Stimulated activated CD4-positive, alpha-beta T cell treated with anti-CD3 and anti-CD28 coated beads, Interleukin-4, amount 100 ng/mL, for 4 hours (primary cell): ENCODE results near the gene TOX2.

Experiments used
- DNase-seq, 2 experiments: peaks; one replicate each; pipeline ENCODE4 v3.0.0-alpha.2; 2020

The TOX2 gene

GRCh38 chr20:44068316-44069201, 153.9 kb downstream of the TOX2 start:
- no peak for DNase-seq

GRCh38 chr20:44069203-44070011, 154.8 kb downstream of the TOX2 start:
- peak; percentile 27 to 46 for DNase-seq

- no peak for DNase-seq
Observed at GRCh38 chr20:44070139-44070900, 155.7 kb downstream of the TOX2 start.

GRCh38 chr20:44071057-44071456, 156.4 kb downstream of the TOX2 start:
- DNase-seq: no peak

- no peak for DNase-seq
Observed at GRCh38 chr20:44071526-44072111, 157.0 kb downstream of the TOX2 start.

GRCh38 chr20:44072384-44072783, 157.7 kb downstream of the TOX2 start:
- DNase-seq: no peak

GRCh38 chr20:44073011-44073674, 158.5 kb downstream of the TOX2 start:
- DNase-seq: no peak

GRCh38 chr20:44073675-44074071, 159.0 kb downstream of the TOX2 start:
- DNase-seq: no peak

GRCh38 chr20:44074252-44075151, 159.8 kb downstream of the TOX2 start:
- no peak for DNase-seq

- DNase-seq: no peak
Observed at GRCh38 chr20:44075191-44075949, 160.7 kb downstream of the TOX2 start.

- DNase-seq: no peak
Observed at GRCh38 chr20:44075950-44076232, 161.2 kb downstream of the TOX2 start.

GRCh38 chr20:44079291-44079690, 164.6 kb downstream of the TOX2 start:
- no peak for DNase-seq

- DNase-seq: no peak
Observed at GRCh38 chr20:44080064-44080463, 165.4 kb downstream of the TOX2 start.

GRCh38 chr20:44080646-44081267, 166.1 kb downstream of the TOX2 start:
- peak; percentile 60 to 74 for DNase-seq

- no peak for DNase-seq
Observed at GRCh38 chr20:44081476-44081875, 166.8 kb downstream of the TOX2 start.

GRCh38 chr20:44081888-44082287, 167.2 kb downstream of the TOX2 start:
- DNase-seq: no peak

- no peak for DNase-seq
Observed at GRCh38 chr20:44083220-44083933, 168.7 kb downstream of the TOX2 start.

- no peak for DNase-seq
Observed at GRCh38 chr20:44084439-44084838, 169.8 kb downstream of the TOX2 start.

- DNase-seq: no peak
Observed at GRCh38 chr20:44084891-44085290, 170.2 kb downstream of the TOX2 start.
